ENCODE measurements around the gene HDAC4.

The HDAC4 gene

DNA sequence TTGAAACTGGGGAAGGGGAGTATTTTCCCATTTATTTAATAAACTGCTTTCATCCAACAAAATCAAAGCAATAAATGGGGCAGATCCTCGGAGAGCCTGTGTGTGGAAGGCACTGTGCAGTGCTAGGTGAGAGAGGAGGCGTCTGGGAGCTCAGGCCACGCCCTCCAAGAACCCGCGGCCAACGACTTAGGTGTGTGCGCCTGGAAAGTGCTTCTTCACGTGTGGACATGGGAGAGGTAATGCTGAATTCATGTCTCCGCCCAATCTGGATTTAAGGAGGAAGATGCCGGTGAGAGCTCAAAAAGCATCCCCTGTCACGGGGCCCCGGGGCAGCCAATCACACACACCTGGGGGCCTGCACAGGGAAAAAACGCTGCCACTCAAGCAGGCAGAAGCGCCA is 77.4 kb downstream of the HDAC4 start:
- Histone ChIP-seq H3K27me3 (replicated peaks; ENCODE audit: insufficient read depth, low read length) (no peaks in the 10 kb centered on the region), H3K9me3 (replicated peaks; ENCODE audit: insufficient read depth, low read length) (no peaks in the 10 kb centered on the region), H3K4me1 (ENCODE audit: low read length) (peaks cover 25% of the 10 kb centered on the region), H3F3A (ENCODE audit: insufficient read depth, low read length) (peaks cover 30% of the 10 kb centered on the region), H2AFZ (ENCODE audit: low read length) (no peak overlapping the region), H3K9ac (ENCODE audit: low read length) (no peak overlapping the region), H3K4me2 (ENCODE audit: low read depth, low read length) (no peak overlapping the region), H3K27ac (ENCODE audit: low read length) (no peak overlapping the region), H3K79me2 (ENCODE audit: low read length) (peaks cover 68% of the 10 kb centered on the region), H4K20me1 (ENCODE audit: insufficient read depth, low read length) (no peaks in the 10 kb centered on the region), H3K36me3 (replicated peaks; ENCODE audit: insufficient read depth, low read length) (no peaks in the 10 kb centered on the region), H3K9me2 (replicated peaks; ENCODE audit: insufficient read depth, low read length) (no peaks in the 10 kb centered on the region), H3K4me3 (ENCODE audit: low read length) (no peak overlapping the region)
- DNase-seq, result no peak
- no peak for TF ChIP-seq CTCF (IDR thresholded peaks at IDR 0.05; ENCODE audit: low read length)
- TF ChIP-seq EZH2 (optimal IDR thresholded peaks at IDR 0.05; ENCODE audit: low read depth, low read length), result no peak
- TF ChIP-seq EZH2phosphoT487 (IDR thresholded peaks at IDR 0.05; ENCODE audit: low read length), result no peak

DNA sequence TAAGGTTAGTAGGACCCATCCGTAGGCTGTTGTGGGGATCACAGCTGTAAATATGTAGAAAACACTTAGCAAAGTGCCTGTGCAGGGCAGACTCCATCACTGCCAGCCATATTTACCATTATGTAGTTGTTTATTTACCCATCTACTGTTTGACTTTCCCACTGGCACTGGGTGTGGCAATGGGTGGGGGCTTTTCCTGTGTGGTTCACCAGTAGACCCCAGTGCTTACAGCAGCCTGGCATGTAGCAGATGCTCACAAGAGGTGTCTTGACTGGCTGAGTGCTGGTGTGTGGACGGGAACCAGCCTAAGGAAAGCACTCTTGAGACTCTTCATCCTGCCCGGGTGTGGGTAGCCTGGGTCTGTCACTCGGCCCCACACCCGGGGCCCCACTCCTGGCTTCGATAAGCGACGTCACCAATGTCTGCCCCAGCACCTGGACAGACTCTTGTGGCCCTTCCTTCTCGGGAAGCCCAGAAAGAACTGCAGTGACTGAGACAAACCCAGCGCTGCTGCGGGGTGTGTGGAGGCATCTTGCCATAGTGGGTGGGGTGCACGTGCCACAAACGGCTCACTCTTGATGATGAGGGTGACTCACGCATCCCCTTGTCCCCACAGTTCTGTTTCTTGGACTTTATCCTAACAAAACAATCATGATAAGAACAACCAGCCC is 78.3 kb downstream of the HDAC4 start:
- no peak overlapping the region for H3K27ac ChIP-seq (ENCODE audit: low read length)

DNA sequence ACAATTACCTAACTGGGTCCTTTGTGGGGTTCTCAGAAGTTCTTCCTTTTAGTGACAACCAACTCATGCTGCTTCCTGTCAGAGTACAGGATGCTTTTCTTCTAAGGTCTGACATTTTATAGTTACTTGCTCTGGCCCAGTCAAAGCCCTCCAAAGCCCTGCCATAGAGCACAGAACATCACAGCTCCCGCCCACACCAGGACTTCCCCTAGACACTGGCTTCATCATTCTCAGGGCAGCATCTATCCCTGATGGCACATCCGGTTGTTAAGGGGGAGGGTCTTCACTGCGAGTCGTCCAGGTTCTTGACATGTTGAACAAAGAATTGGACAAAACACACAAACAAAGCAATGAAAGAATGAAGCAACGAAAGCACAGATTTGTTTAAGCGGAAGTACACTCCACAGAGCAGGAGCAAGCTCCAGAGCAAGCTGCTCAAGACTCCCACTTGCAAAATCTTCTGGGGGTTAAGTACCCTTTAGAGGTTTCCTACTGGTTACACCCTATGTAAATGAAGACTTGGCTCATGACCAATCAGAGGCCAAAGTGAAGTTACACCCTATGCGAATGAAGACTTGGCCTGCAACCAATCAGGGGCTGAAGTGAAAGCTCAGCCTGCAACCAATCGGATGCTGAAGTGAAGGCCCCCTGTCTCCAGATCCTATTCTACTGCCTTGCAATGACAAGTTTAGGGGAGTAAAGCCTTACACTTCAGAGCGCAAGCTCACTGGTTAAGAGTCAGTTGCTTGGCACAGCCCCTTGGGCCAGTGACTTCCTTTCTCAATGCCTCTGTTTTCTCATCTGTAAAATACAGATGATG is 79.0 kb downstream of the HDAC4 start:
- Histone ChIP-seq H3K9me3 (replicated peaks; ENCODE audit: insufficient read depth, low read length) (no peaks in the 10 kb centered on the region), H3F3A (ENCODE audit: insufficient read depth, low read length) (peaks cover 13% of the 10 kb centered on the region), H3K9ac (ENCODE audit: low read length) (no peak overlapping the region), H3K79me2 (ENCODE audit: low read length) (peaks cover 79% of the 10 kb centered on the region), H4K20me1 (ENCODE audit: insufficient read depth, low read length) (no peaks in the 10 kb centered on the region), H3K27ac (ENCODE audit: low read length) (no peak overlapping the region), H3K27me3 (replicated peaks; ENCODE audit: insufficient read depth, low read length) (no peaks in the 10 kb centered on the region), H3K4me3 (ENCODE audit: low read length) (no peak overlapping the region), H3K4me1 (ENCODE audit: low read length) (peaks cover 11% of the 10 kb centered on the region), H3K9me2 (replicated peaks; ENCODE audit: insufficient read depth, low read length) (no peaks in the 10 kb centered on the region), H3K4me2 (ENCODE audit: low read depth, low read length) (no peak overlapping the region), H2AFZ (ENCODE audit: low read length) (no peak overlapping the region), H3K36me3 (replicated peaks; ENCODE audit: insufficient read depth, low read length) (no peaks in the 10 kb centered on the region)
- no peak for TF ChIP-seq EZH2phosphoT487 (IDR thresholded peaks at IDR 0.05; ENCODE audit: low read length)
- no peak for TF ChIP-seq EZH2 (optimal IDR thresholded peaks at IDR 0.05; ENCODE audit: low read depth, low read length)
- TF ChIP-seq CTCF (IDR thresholded peaks at IDR 0.05; ENCODE audit: low read length), result no peak
- DNase-seq, result no peak

More for the DNA sequence above, 78.3 kb downstream of the HDAC4 start:
- Histone ChIP-seq H3K4me1 (ENCODE audit: low read length) (peaks cover 16% of the 10 kb centered on the region), H3K4me3 (ENCODE audit: low read length) (no peak overlapping the region), H3F3A (ENCODE audit: insufficient read depth, low read length) (peaks cover 21% of the 10 kb centered on the region), H3K4me2 (ENCODE audit: low read depth, low read length) (no peak overlapping the region), H3K79me2 (ENCODE audit: low read length) (peaks cover 72% of the 10 kb centered on the region), H3K27me3 (replicated peaks; ENCODE audit: insufficient read depth, low read length) (no peaks in the 10 kb centered on the region), H3K36me3 (replicated peaks; ENCODE audit: insufficient read depth, low read length) (no peaks in the 10 kb centered on the region), H4K20me1 (ENCODE audit: insufficient read depth, low read length) (no peaks in the 10 kb centered on the region), H3K9ac (ENCODE audit: low read length) (no peak overlapping the region), H2AFZ (ENCODE audit: low read length) (no peak overlapping the region), H3K9me3 (replicated peaks; ENCODE audit: insufficient read depth, low read length) (no peaks in the 10 kb centered on the region), H3K9me2 (replicated peaks; ENCODE audit: insufficient read depth, low read length) (no peaks in the 10 kb centered on the region)
- no peak for TF ChIP-seq EZH2phosphoT487 (IDR thresholded peaks at IDR 0.05; ENCODE audit: low read length)
- TF ChIP-seq EZH2 (optimal IDR thresholded peaks at IDR 0.05; ENCODE audit: low read depth, low read length), result no peak
- no peak for TF ChIP-seq CTCF (IDR thresholded peaks at IDR 0.05; ENCODE audit: low read length)
- no peak for DNase-seq
